Stimulated activated naive B cell treated with anti-CD40 and anti-IgM and Interleukin-4, amounts not matched to agents 10 μg/mL and 1 μg/mL and 100 μg/mL, for 72 hours (primary cell): Measurements from ENCODE around the gene CR1.
A peak's percentile ranks its signal among the peaks of the same experiment; 100 is the strongest.
"Not testable (repeated sequence)": the region's sequence is repeated elsewhere in the genome, so short reads cannot be mapped to it uniquely, and the experiment has no call there.

Experiments used
- ATAC-seq, 2 donors: fragments of 150-1000 bp; cut with Tn5 transposase; replicated peaks; 2 replicates each; pipeline ENCODE4 v1.10.0; 2021; ENCODE audit warnings: moderate library complexity in 1 of 2
- DNase-seq: peaks from one replicate; pipeline ENCODE4 v3.0.0; 2021
- H3K27ac Mint-ChIP-seq: one replicate; pipeline ENCODE4 v1.8.0; 2022; ENCODE audit warnings: mild to moderate bottlenecking, mixed read lengths
- H3K27me3 Mint-ChIP-seq, 2 donors: one replicate each; pipeline ENCODE4 v1.8.0; 2022; ENCODE audit warnings: mixed read lengths in 2 of 2
- H3K36me3 Mint-ChIP-seq, 2 donors: one replicate each; pipeline ENCODE4 v1.8.0; 2022; ENCODE audit warnings: mixed read lengths in 2 of 2, mild to moderate bottlenecking in 1 of 2
- H3K4me1 Mint-ChIP-seq, 2 donors: one replicate each; pipeline ENCODE4 v1.8.0; 2022; ENCODE audit warnings: mixed read lengths in 2 of 2, mild to moderate bottlenecking in 1 of 2
- H3K4me3 Mint-ChIP-seq, 2 donors: one replicate each; pipeline ENCODE4 v1.8.0; 2022; ENCODE audit warnings: mild to moderate bottlenecking in 2 of 2, mixed read lengths in 2 of 2, moderate library complexity in 1 of 2
- H3K9me3 Mint-ChIP-seq, 2 donors: one replicate each; pipeline ENCODE4 v1.8.0; 2022; ENCODE audit warnings: mixed read lengths in 2 of 2, mild to moderate bottlenecking in 1 of 2

Gene CR1

GRCh38 chr1:207589506-207589905 lies 93.5 kb downstream of the CR1 start:
- H3K27me3 Mint-ChIP-seq, H3K9me3 Mint-ChIP-seq, H3K27ac Mint-ChIP-seq, H3K4me3 Mint-ChIP-seq, ATAC-seq, DNase-seq, H3K4me1 Mint-ChIP-seq: not testable (repeated sequence)
- peaks cover 30 to 53% of the 10 kb centered on the region in 2 donors for H3K36me3 Mint-ChIP-seq

DNA sequence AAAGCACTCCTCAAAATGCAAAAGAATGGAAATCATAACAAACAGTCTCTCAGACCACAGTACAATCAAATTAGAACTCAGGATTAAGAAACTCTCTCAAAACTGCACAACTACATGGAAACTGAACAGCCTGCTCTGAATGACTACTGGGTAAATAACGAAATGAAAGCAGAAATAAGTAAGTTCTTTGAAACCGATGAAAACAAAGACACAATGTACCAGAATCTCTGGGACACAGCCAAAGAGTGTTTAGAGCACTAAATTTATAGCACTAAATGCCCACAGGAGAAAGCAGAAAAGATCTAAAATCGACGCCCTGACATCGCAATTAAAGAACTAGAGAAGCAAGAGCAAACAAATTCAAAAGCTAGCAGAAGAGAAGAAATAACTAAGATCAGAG lies 95.2 kb downstream of the CR1 start:
- not testable (repeated sequence) for DNase-seq, H3K27ac Mint-ChIP-seq, ATAC-seq, H3K4me1 Mint-ChIP-seq, H3K27me3 Mint-ChIP-seq, H3K9me3 Mint-ChIP-seq, H3K4me3 Mint-ChIP-seq
- H3K36me3 Mint-ChIP-seq, result peaks cover 34 to 51% of the 10 kb centered on the region in 2 donors

GRCh38 chr1:207594095-207594494 lies 98.1 kb downstream of the CR1 start:
- H3K36me3 Mint-ChIP-seq, result peaks cover 22 to 32% of the 10 kb centered on the region in 2 donors
- H3K27ac Mint-ChIP-seq, H3K9me3 Mint-ChIP-seq, H3K4me1 Mint-ChIP-seq, DNase-seq, H3K27me3 Mint-ChIP-seq, H3K4me3 Mint-ChIP-seq, ATAC-seq: not testable (repeated sequence)

DNA sequence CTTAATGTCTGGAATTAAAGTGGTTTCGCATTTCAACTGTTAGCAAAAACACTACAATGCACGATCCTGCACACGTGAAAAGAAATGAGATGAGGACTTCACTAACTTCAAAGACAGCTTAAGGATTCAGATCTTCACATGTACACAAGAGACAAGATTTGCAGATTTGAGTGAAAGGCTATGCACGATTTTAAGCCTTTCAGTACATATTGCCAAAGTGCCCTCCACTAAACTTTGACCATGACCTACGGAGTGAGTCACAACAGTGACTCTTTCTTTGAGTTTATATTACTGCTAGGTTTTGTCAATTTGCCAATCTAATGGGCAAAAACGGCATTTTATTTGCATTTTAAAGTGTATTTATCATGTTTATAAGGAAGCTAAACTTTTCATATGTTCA lies 107.8 kb downstream of the CR1 start:
- Mint-ChIP-seq H3K4me1 (no peaks in the 10 kb centered on the region), H3K36me3 (peaks cover 1 to 3% of the 10 kb centered on the region in 2 donors), H3K27me3 (no peaks in the 10 kb centered on the region), H3K9me3 (no peaks in the 10 kb centered on the region), H3K4me3 (no peak overlapping the region), H3K27ac (no peak overlapping the region)
- DNase-seq (no peak), ATAC-seq (no peak)

DNA sequence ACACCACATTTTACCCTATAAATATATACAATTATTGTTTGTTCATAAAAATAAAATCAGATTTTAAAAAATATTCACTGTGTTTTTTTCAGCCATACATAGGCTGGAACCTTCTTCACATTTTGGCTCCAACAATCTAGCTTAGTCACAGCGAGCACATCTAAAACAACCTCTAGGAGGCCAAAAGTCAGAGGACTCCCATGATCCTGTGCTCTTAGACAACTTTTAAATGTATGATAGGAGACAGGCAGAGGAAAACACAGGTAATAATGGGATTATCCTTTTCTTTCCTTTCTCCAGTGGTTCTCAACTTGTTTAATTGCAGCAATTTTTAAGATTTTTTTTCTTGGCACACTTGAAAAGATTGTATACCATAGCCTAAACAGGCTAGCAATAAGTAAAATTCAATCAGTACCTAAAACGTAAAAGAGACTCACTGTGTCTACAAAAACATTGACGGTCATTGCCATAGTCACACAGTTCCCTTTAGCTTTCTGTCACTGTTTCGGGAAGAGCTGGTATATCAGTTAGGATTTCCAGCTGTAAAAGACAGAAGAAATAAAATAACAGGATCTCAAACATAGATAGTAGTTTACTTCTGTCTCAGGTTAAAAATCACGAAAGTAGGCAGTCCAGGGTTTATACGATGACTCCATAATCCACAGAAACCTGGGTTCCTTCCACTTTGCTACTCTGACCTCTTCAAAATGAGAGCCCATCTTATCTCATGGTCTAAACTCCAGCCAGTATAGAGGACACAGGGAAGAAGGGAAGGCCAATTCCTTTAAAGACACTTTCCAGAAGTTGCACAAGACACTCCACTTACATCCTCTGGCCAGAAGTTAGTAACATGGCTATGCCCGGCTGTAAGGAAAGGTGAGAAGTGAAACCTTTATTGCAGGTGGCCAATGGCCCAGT lies 109.7 kb downstream of the CR1 start:
- Mint-ChIP-seq H3K27ac (no peak overlapping the region), H3K27me3 (no peaks in the 10 kb centered on the region), H3K9me3 (no peaks in the 10 kb centered on the region), H3K36me3 (peaks cover 5 to 8% of the 10 kb centered on the region in 2 donors), H3K4me1 (no peaks in the 10 kb centered on the region), H3K4me3 (no peak overlapping the region)
- no peak for DNase-seq
- ATAC-seq, result peak; percentile 23 to 55

DNA sequence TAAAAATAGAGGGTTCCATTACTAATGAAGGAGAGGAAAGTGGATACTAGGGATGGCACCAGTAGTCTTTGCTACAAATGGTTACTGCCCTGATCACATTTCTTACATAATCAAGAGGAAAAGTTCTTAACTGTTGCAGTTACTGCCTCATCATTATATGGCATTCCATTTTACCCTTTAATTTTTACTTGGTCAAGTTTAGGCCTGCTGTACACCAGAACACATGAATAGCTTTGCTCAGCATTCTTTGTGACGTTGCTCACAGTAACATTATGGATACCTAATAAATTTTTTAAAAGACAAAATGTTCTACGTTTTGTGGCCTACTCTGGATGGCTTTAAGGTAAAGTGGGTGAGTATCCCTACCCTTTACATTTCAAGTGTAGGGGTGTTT lies 110.4 kb downstream of the CR1 start:
- no peak for DNase-seq
- H3K36me3 Mint-ChIP-seq, result peaks cover 5 to 8% of the 10 kb centered on the region in 2 donors
- H3K27me3 Mint-ChIP-seq, result no peaks in the 10 kb centered on the region
- no peak overlapping the region for H3K4me3 Mint-ChIP-seq
- no peaks in the 10 kb centered on the region for H3K4me1 Mint-ChIP-seq
- no peak overlapping the region for H3K27ac Mint-ChIP-seq
- no peak for ATAC-seq
- no peaks in the 10 kb centered on the region for H3K9me3 Mint-ChIP-seq

- Mint-ChIP-seq H3K27me3 (no peaks in the 10 kb centered on the region), H3K27ac (no peak overlapping the region), H3K4me3 (no peak overlapping the region), H3K4me1 (no peaks in the 10 kb centered on the region), H3K9me3 (no peaks in the 10 kb centered on the region), H3K36me3 (peaks cover 8 to 32% of the 10 kb centered on the region in 2 donors)
- DNase-seq (no peak), ATAC-seq (no peak)
Measured at GRCh38 chr1:207612762-207613161, 116.8 kb downstream of the CR1 start.

- peaks cover 2 to 23% of the 10 kb centered on the region in 2 donors for H3K36me3 Mint-ChIP-seq
- no peaks in the 10 kb centered on the region for H3K9me3 Mint-ChIP-seq
- H3K27ac Mint-ChIP-seq, result no peak overlapping the region
- peaks cover 4 to 6% of the 10 kb centered on the region in 2 donors for H3K4me1 Mint-ChIP-seq
- no peak overlapping the region for H3K4me3 Mint-ChIP-seq
- H3K27me3 Mint-ChIP-seq, result no peaks in the 10 kb centered on the region
- DNase-seq (peak; percentile 6), ATAC-seq (peak; percentile 98 to 99)
Measured at GRCh38 chr1:207619871-207620542, 124.0 kb downstream of the CR1 start.

DNA sequence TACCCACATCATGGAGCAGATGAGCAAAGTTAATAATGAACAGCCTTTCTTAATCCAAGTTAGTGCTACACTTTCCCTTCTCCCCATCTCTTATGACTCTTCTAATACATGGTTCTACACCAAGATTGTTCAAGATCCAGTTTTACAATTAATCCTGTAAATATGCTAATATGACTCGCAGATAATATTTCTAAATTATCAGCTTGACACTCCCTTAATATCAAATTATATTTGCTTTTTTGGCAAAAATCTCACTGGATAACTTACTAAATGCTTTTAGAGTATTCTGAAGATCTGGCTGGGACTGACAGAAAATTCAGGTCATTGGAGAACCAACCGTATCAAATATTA lies 124.6 kb downstream of the CR1 start:
- Mint-ChIP-seq H3K4me1 (peaks cover 4 to 6% of the 10 kb centered on the region in 2 donors), H3K36me3 (peaks cover 7 to 28% of the 10 kb centered on the region in 2 donors), H3K9me3 (no peaks in the 10 kb centered on the region), H3K27ac (no peak overlapping the region), H3K4me3 (no peak overlapping the region), H3K27me3 (no peaks in the 10 kb centered on the region)
- DNase-seq (no peak), ATAC-seq (no peak)

DNA sequence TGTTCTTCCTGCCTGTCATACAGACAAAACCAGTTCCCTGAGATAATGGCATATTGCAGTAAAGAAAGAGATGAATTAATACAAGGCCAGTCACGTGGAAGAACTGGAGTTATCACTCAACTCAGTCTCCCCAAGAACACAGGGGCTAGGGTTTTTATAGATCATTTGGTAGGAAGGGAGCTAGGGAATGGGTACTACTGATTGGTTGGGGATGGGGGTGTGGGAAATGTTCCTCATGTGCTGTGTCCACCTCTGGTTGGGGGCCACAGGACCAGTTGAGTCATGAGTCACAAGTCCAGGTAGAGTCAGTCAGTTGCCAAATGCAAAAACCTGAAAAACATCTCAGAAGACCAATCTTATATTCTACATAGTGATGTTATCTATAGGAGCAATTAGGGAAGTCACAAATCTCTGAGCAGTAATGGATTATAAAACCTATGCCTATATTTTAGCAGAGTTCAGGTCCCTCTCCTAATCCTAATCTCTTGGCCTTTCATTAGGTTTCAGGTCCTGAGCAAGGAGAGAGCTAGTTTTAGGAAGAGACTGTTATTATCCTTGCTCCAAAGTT lies 129.6 kb downstream of the CR1 start:
- H3K27ac Mint-ChIP-seq, H3K4me3 Mint-ChIP-seq, DNase-seq, H3K27me3 Mint-ChIP-seq, H3K4me1 Mint-ChIP-seq, H3K9me3 Mint-ChIP-seq, ATAC-seq: not testable (repeated sequence)
- peaks cover 11 to 17% of the 10 kb centered on the region in 2 donors for H3K36me3 Mint-ChIP-seq

GRCh38 chr1:207626972-207627337 lies 131.0 kb downstream of the CR1 start:
- Mint-ChIP-seq H3K4me3 (no peak overlapping the region), H3K9me3 (no peaks in the 10 kb centered on the region), H3K4me1 (no peaks in the 10 kb centered on the region), H3K27me3 (no peaks in the 10 kb centered on the region), H3K36me3 (peaks cover 11 to 18% of the 10 kb centered on the region in 2 donors), H3K27ac (no peak overlapping the region)
- ATAC-seq (no peak), DNase-seq (no peak)

DNA sequence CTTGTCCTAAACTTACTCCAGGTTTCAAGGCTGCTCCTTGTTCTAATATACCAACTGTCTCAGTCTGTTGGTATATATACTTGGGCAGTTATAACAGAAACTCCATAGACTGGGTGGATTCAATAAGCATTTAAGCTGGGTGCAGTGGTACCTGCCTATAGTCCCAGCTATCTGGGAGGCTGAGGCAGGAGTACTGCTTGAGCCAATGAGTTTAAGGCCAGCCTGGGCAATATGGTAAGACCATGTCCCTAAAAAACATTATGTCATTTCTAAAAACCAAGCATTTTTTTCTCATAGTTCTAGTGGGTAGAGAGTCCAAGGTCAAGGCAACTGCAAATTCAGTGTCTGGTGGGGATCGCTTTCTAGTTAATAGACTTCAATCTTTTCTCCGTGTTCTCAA lies 131.5 kb downstream of the CR1 start:
- H3K27ac Mint-ChIP-seq, result no peak overlapping the region
- no peaks in the 10 kb centered on the region for H3K4me1 Mint-ChIP-seq
- H3K36me3 Mint-ChIP-seq, result peaks cover 11 to 18% of the 10 kb centered on the region in 2 donors
- H3K27me3 Mint-ChIP-seq, result no peaks in the 10 kb centered on the region
- ATAC-seq, result no peak
- no peak overlapping the region for H3K4me3 Mint-ChIP-seq
- no peaks in the 10 kb centered on the region for H3K9me3 Mint-ChIP-seq
- DNase-seq, result no peak

DNA sequence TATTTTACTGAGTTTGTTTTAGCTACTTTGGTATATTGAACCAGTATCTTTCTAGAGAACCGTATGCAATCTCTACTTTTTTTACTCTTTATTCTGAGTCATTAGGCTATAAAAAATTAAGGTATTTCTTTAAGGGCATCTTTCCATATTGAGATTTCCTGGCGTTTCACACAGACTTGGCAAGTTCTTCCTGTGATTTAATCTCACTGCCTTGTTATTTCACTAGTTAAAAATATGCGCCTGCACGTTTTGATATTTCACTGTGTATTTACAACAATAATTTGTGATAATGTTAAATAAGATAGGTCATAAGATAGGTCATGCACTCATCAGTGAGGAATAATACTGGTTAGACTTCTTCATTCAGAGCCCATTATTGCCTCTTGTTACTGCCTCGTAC lies 132.8 kb downstream of the CR1 start:
- no peaks in the 10 kb centered on the region for H3K9me3 Mint-ChIP-seq
- no peaks in the 10 kb centered on the region for H3K27me3 Mint-ChIP-seq
- no peak for ATAC-seq

GRCh38 chr1:207631137-207631536 lies 135.2 kb downstream of the CR1 start:
- Mint-ChIP-seq H3K27me3 (no peaks in the 10 kb centered on the region), H3K4me3 (no peak overlapping the region), H3K27ac (no peak overlapping the region), H3K36me3 (peaks cover 10 to 16% of the 10 kb centered on the region in 2 donors), H3K9me3 (no peaks in the 10 kb centered on the region), H3K4me1 (no peaks in the 10 kb centered on the region)
- ATAC-seq, result no peak
- no peak for DNase-seq

More for the DNA sequence above, 132.8 kb downstream of the CR1 start:
- Mint-ChIP-seq H3K36me3 (peaks cover 18 to 19% of the 10 kb centered on the region in 2 donors), H3K4me1 (no peaks in the 10 kb centered on the region), H3K4me3 (no peak overlapping the region), H3K27ac (no peak overlapping the region)
- no peak for DNase-seq

DNA sequence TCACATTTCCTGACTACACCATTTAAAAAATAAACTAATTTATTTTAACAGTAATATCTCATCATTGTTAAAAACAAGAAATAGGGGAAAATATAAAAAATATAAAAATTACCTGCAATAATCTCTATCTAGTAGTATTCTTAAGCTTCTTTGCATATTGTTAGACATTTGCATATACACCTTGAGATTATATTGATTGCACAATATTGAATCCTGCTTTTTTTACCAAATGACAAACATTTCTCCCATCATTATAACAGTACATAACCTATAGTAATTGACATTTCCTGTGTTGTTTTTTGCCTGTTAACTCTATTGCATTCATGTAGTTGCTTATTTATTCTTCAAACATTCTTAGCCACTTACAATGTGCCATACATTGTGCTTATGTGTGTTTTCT lies 137.3 kb downstream of the CR1 start:
- ATAC-seq, result no peak
- Mint-ChIP-seq H3K27me3 (no peaks in the 10 kb centered on the region), H3K27ac (no peak overlapping the region), H3K36me3 (peaks cover 8 to 19% of the 10 kb centered on the region in 2 donors), H3K9me3 (no peaks in the 10 kb centered on the region), H3K4me1 (no peaks in the 10 kb centered on the region), H3K4me3 (no peak overlapping the region)
- DNase-seq, result no peak
